Gastroesophageal sphincter (tissue), 4 donors: ENCODE data around the gene RALGAPB. TPM values are rescaled to one million over a fixed set of nuclear protein-coding genes. Genes with fewer than 3 reads are reported as not detected.

Experiments
- ATAC-seq: fragments of 150-250 bp; one replicate; pipeline ENCODE4 v1.9.1; 2016; ENCODE audit warnings: mild to moderate bottlenecking, moderate library complexity
- H3K27ac ChIP-seq, 4 donors: fragments of 200-600 bp; sonication (generic) in 3 of 4; 1 replicate in 3 of 4; 2 replicates in 1 of 4; pipeline ENCODE4 v1.5.1; 2016 to 2019
- H3K27me3 ChIP-seq: fragments of 200-600 bp; sonication (generic); one replicate; pipeline ENCODE4 v1.5.1; 2019
- H3K36me3 ChIP-seq, 2 donors: fragments of 200-600 bp; sonication (generic); one replicate each; pipeline ENCODE4 v1.5.1; 2019; ENCODE audit warnings: control low read depth in 1 of 2
- H3K4me1 ChIP-seq, 3 donors: fragments of 200-600 bp; sonication (generic); 1 replicate in 2 of 3; 2 replicates in 1 of 3; pipeline ENCODE4 v1.5.1; 2016 to 2019; ENCODE audit warnings: control low read depth in 2 of 3
- H3K4me3 ChIP-seq, 2 donors: fragments of 200-600 bp; sonication (generic); one replicate each; pipeline ENCODE4 v1.5.1; 2019; ENCODE audit warnings: mild to moderate bottlenecking in 1 of 2, moderate library complexity in 1 of 2
- H3K9me3 ChIP-seq, 3 donors: fragments of 200-600 bp; sonication (generic); one replicate each; pipeline ENCODE4 v1.5.1; 2017 to 2019; ENCODE audit warnings: control low read depth in 2 of 3
- CTCF ChIP-seq, 4 experiments: fragments of 200-600 bp in 2 of 4; fragments of 450-650 bp in 2 of 4; sonication (generic) in 1 of 4; IDR thresholded peaks; one replicate each; pipeline ENCODE4 v1.5.1; 2017 to 2019; ENCODE audit warnings: antibody characterized with exemption in 4 of 4, mild to moderate bottlenecking in 2 of 4, moderate library complexity in 2 of 4
- EP300 ChIP-seq: sonication (generic); formaldehyde crosslinking; IDR thresholded peaks from one replicate; pipeline ENCODE4 v1.6.1; 2017; ENCODE audit warnings: antibody characterized with exemption, mild to moderate bottlenecking
- POLR2A ChIP-seq, 2 donors: fragments of 450-650 bp; IDR thresholded peaks; one replicate each; pipeline ENCODE4 v1.6.1; 2017; ENCODE audit warnings: antibody characterized with exemption in 2 of 2, mild to moderate bottlenecking in 2 of 2, moderate library complexity in 1 of 2
- POLR2AphosphoS5 ChIP-seq: sonication (generic); formaldehyde crosslinking; IDR thresholded peaks from one replicate; pipeline ENCODE4 v1.6.1; 2017; ENCODE audit warnings: antibody characterized with exemption
- WGBS, 2 donors: methylation state at CpG; one replicate each; pipeline ENCODE4 v1.1.5; 2018; ENCODE audit warnings: low coverage in 1 of 2; 5-methylcytosine and 5-hydroxymethylcytosine counted together
- total RNA-seq, 4 donors: library from RNA; depleted of rRNA; stranded (reverse); fragments of >200 nt; gene quantifications; one replicate each; pipeline ENCODE4 v1.1.0, GENCODE V29; 2016

The RALGAPB gene
- total RNA-seq, 4 donors from 2014 or later: 26.0 to 42.3 (median 36.0) TPM

DNA sequence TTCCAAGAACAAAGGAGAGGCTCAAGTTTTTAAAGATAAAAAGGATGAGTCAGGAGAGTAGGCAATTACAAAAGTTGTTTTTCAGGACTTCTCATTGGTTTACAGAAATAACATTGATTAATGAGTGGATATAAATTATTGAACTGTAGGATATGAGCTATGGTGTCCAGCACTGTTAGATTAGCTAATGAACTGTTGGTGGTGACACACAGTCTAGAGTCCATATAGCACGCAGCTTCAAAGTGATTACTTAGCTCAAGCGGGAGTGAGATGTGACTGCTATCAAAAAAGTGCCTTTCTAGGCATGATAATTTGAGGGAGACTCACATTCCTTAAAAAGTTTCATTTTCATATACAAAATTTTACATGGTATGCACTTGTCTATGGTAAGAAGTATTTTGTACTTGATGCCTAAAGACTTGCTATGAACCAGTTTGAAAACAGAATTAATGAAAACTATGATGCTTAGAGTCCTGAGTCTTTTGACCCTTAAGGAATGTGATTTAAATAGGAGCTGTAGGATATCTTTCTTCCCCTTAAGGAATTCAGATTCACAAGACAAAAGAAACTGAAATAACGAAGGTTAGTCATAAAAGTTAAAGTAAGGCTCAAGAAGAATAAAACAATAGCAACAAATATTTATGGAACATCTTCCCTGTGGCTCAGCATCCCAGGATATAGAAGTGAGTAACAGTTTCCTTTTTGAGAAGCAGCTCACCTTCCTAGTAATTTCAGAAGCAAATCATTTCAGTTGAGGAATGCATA lies 86.1 kb downstream of the RALGAPB start:
- WGBS, 2 donors: 91 to 95% methylated on average over 2 to 3 of the region's 3 CpGs
- H3K27me3 ChIP-seq: no peaks in the 10 kb centered on the region
- no peak overlapping the region for H3K27ac ChIP-seq
- H3K9me3 ChIP-seq: no peaks in the 10 kb centered on the region
- H3K4me3 ChIP-seq: no peak overlapping the region
- ATAC-seq: no peak
- no peak for TF ChIP-seq POLR2A (IDR thresholded peaks at IDR 0.05)
- TF ChIP-seq CTCF (IDR thresholded peaks at IDR 0.05): no peak
- no peak for TF ChIP-seq EP300
- TF ChIP-seq POLR2AphosphoS5: no peak
- no peaks in the 10 kb centered on the region for H3K4me1 ChIP-seq
- H3K36me3 ChIP-seq: peaks cover 0 to 100% of the 10 kb centered on the region in 2 donors

DNA sequence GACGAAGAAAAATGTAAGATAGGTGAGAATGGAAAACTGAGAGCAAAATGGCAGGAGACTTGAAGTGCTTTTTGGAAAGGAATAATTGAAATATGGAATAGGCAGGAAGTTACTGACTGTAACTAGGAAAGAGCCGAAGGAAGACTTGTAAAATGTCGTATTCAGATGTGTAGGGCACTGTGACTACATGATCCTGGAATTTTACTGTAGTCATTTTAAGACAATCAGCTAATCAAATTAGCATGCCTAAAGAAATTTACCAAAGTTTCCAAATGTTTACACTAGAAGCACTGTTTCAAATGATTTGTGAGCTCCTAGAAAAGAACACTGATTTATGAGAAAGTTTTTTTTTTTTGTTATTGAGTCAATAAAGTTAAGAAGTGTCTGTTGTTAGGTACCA lies 87.1 kb downstream of the RALGAPB start:
- TF ChIP-seq POLR2A (IDR thresholded peaks at IDR 0.05) (no peak), CTCF (IDR thresholded peaks at IDR 0.05) (no peak), EP300 (no peak), POLR2AphosphoS5 (no peak)
- H3K4me3 ChIP-seq: no peak overlapping the region
- H3K9me3 ChIP-seq: no peaks in the 10 kb centered on the region
- no peaks in the 10 kb centered on the region for H3K4me1 ChIP-seq
- no peak for ATAC-seq
- peaks cover 0 to 100% of the 10 kb centered on the region in 2 donors for H3K36me3 ChIP-seq
- 86 to 92% methylated on average over 3 of the region's 3 CpGs for WGBS, 2 donors
- no peak overlapping the region for H3K27ac ChIP-seq
- no peaks in the 10 kb centered on the region for H3K27me3 ChIP-seq

DNA sequence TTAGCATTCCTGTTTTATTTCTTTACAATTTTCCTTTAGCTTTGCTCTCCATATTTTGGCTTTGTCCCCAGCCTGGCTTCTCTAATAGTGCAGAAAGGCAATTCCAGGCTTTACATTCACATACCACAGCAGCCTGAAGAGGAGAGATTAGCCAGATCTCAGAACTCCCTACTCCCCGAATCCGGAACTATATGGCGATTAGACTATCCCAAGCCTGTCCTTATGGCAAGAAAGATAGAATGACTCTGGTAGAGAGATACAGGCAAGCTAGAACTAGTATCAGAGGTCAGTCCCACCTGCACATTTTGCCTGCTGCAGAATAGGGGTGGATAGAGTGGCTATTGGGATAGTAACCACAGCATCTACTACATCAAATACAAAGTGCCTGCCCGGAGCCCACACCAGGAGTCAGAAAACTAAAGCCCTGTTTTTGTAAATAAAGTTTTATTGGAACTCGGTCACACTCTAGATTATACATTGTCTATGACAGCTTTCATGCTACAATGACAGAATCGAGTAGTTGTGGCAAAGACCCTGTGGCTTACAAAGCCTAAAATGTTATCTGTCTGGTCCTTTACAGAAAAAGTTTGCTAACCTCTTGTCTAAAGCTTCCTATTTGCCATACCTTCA lies 91.3 kb downstream of the RALGAPB start:
- no peaks in the 10 kb centered on the region for H3K9me3 ChIP-seq
- H3K4me1 ChIP-seq: no peaks in the 10 kb centered on the region
- no peaks in the 10 kb centered on the region for H3K27me3 ChIP-seq
- no peak overlapping the region for H3K4me3 ChIP-seq
- ATAC-seq: no peak
- no peak for TF ChIP-seq CTCF (IDR thresholded peaks at IDR 0.05)
- TF ChIP-seq POLR2AphosphoS5: no peak
- no peak for TF ChIP-seq POLR2A (IDR thresholded peaks at IDR 0.05)
- no peak for TF ChIP-seq EP300
- H3K36me3 ChIP-seq: peaks cover 5 to 98% of the 10 kb centered on the region in 2 donors
- no peak overlapping the region for H3K27ac ChIP-seq
- 84 to 94% methylated on average over 3 to 6 of the region's 6 CpGs for WGBS, 2 donors

DNA sequence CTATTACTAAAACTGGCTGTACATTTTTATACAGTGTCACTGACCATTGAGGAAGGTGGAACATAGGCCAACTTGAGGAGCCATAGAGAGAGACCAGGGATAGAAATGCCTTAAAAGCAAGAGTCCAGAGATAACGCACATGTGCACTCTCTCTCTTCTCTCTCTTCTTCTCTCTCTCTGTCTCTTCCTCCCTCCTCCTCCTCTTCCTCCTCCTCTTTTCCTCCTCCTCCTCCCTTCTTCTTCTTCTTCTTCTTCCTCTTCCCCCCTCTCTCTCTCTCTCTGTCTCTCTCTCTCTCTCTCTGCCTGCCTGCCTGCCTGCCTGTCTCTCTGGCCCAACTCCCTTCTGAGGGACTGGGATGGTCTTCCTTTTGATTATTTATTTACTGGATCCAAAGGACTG lies 92.0 kb downstream of the RALGAPB start:
- WGBS, 2 donors: 95% methylated on average over 1 of the region's 1 CpG; no CpG with 5 or more reads in 1 of the 2 donors
- Histone ChIP-seq H3K4me3 (no peak overlapping the region), H3K4me1 (no peaks in the 10 kb centered on the region), H3K27me3 (no peaks in the 10 kb centered on the region), H3K9me3 (no peaks in the 10 kb centered on the region), H3K27ac (no peak overlapping the region), H3K36me3 (peaks cover 5 to 98% of the 10 kb centered on the region in 2 donors)
- no peak for ATAC-seq
- TF ChIP-seq POLR2AphosphoS5 (no peak), EP300 (no peak), CTCF (IDR thresholded peaks at IDR 0.05) (no peak), POLR2A (IDR thresholded peaks at IDR 0.05) (no peak)
